Colonic mucosa (tissue), 4 donors: ENCODE measurements around the gene MBD5. TPM values are rescaled to one million over a fixed set of nuclear protein-coding genes. Genes with fewer than 3 reads are reported as not detected.
A peak's percentile ranks its signal among the peaks of the same experiment; 100 is the strongest.

Experiments
- DNase-seq: peaks from one replicate; pipeline ENCODE4 v3.0.0-alpha.2; 2020
- H3K27ac ChIP-seq: fragments of 200-600 bp; one replicate; pipeline ENCODE4 v1.8.0; 2021
- H3K27me3 ChIP-seq: fragments of 200-600 bp; one replicate; pipeline ENCODE4 v1.8.0; 2021
- H3K36me3 ChIP-seq: fragments of 200-600 bp; one replicate; pipeline ENCODE4 v1.8.0; 2021
- H3K4me1 ChIP-seq: fragments of 200-600 bp; one replicate; pipeline ENCODE4 v1.8.0; 2021; ENCODE audit warnings: mild to moderate bottlenecking
- H3K4me3 ChIP-seq: fragments of 200-600 bp; one replicate; pipeline ENCODE4 v1.8.0; 2021
- H3K9ac ChIP-seq, 2 donors: one replicate each; pipeline ENCODE4 v1.7.0; 2013; ENCODE audit warnings: control low read depth in 2 of 2, low read depth in 2 of 2, low read length in 2 of 2
- H3K9me3 ChIP-seq: fragments of 200-600 bp; one replicate; pipeline ENCODE4 v1.8.0; 2021
- intact Hi-C: fragments of 100-400 bp; cut with DNase I; formaldehyde crosslinking; loops from one replicate; pipeline ENCODE4 v1.14.1; 2022
- total RNA-seq, 2 donors: library from RNA; stranded (reverse); fragmentation: NEBNext Ultra II Directional in 1 of 2; extraction: Animal tissue kit (Norgen Biotek cat#: 25700) in 1 of 2; gene quantifications; one replicate each; pipeline ENCODE4 v1.2.1, GENCODE V29; 2021
- TF ChIP-seq, protein P1 (sequence below): fragments of 200-600 bp; IDR thresholded peaks from one replicate; pipeline ENCODE4 v1.8.0; 2022; ENCODE audit warnings: antibody characterized with exemption, mild to moderate bottlenecking
- donor health status: healthy.
- donor health status: DM: no; HTN: no; CAD: no.
- donor health status: DM: no; HTN: no; CAD: no.

The MBD5 gene
- total RNA-seq, 2 donors from 2014 or later: 26.7 to 29.6 TPM

DNA sequence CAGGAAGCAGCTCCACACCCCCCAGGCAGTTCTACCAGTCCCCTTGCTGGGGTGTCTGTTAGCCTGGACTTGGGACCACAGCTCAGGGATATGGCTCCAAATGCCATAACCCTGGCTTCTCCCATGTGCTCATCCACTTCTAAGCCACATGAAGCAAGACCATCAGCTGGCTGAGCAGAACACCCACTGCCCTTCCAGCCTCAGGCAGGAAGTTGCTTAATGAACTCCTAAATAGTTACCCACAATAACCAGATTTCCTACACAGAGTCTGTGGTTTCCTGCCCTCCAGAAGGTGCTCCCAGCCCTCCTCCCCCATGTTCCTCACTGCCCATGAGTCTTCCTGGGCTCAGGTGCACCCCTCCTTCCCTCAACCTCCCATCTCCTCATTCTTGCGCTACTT, 525.4 kb downstream of the MBD5 start:
- TF ChIP-seq, protein P1, sequence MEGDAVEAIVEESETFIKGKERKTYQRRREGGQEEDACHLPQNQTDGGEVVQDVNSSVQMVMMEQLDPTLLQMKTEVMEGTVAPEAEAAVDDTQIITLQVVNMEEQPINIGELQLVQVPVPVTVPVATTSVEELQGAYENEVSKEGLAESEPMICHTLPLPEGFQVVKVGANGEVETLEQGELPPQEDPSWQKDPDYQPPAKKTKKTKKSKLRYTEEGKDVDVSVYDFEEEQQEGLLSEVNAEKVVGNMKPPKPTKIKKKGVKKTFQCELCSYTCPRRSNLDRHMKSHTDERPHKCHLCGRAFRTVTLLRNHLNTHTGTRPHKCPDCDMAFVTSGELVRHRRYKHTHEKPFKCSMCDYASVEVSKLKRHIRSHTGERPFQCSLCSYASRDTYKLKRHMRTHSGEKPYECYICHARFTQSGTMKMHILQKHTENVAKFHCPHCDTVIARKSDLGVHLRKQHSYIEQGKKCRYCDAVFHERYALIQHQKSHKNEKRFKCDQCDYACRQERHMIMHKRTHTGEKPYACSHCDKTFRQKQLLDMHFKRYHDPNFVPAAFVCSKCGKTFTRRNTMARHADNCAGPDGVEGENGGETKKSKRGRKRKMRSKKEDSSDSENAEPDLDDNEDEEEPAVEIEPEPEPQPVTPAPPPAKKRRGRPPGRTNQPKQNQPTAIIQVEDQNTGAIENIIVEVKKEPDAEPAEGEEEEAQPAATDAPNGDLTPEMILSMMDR: no peak
- no peaks in the 10 kb centered on the region for H3K9me3 ChIP-seq
- no peak overlapping the region for H3K4me3 ChIP-seq

GRCh38 chr2:148548716-148549400, 528.0 kb downstream of the MBD5 start:
- H3K9me3 ChIP-seq: no peaks in the 10 kb centered on the region
- no peaks in the 10 kb centered on the region for H3K27me3 ChIP-seq
- no peak overlapping the region for H3K4me3 ChIP-seq
- no peaks in the 10 kb centered on the region for H3K4me1 ChIP-seq
- no peak overlapping the region for H3K27ac ChIP-seq
- TF ChIP-seq, protein P1: no peak
- DNase-seq: no peak
- intact Hi-C loops: no loop called here
- H3K36me3 ChIP-seq: no peaks in the 10 kb centered on the region
- no peak overlapping the region for H3K9ac ChIP-seq

More for the DNA sequence above, 525.4 kb downstream of the MBD5 start:
- no peaks in the 10 kb centered on the region for H3K36me3 ChIP-seq
- H3K27me3 ChIP-seq: no peaks in the 10 kb centered on the region
- H3K9ac ChIP-seq: no peak overlapping the region
- no peak for DNase-seq
- H3K4me1 ChIP-seq: no peaks in the 10 kb centered on the region
- H3K27ac ChIP-seq: no peak overlapping the region
- intact Hi-C loops: no loop called here

DNA sequence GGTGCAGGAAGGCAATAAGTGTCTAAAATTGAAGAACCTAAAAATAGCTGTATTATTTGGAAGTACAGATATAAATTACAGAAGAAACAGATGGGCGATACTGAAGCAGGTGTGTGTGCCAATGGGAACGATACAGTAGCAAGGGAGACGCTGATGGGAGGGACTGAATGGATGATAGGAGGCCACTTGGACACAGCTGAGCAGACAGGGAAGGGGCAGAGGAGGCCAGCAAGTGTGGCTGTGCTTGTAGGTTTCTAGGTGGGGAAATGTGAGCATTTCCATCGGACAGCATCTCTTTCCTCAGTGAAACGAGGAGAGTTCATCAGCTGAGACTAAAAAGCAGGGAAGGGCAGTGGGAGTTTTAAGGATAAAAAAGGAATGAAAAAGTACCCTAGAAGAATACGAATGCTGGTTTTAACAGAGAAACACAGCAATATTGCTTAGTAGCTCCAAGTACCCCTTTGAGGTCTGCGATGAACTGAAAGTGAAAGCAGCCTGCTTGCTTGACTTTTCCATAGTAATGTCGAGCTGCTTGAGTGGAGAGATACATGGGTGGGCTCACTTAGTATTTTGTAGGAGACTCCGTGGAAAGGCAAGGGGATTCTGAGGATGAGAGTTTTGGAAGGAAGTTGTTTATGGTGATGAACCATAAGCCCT, 531.9 kb downstream of the MBD5 start:
- Histone ChIP-seq H3K9ac (no peak overlapping the region), H3K9me3 (no peaks in the 10 kb centered on the region), H3K27ac (no peak overlapping the region), H3K36me3 (no peaks in the 10 kb centered on the region), H3K4me3 (peak overlapping the region; percentile 14), H3K27me3 (no peaks in the 10 kb centered on the region), H3K4me1 (no peaks in the 10 kb centered on the region)
- intact Hi-C loops: no loop called here
- TF ChIP-seq, protein P1: no peak
- no peak for DNase-seq

DNA sequence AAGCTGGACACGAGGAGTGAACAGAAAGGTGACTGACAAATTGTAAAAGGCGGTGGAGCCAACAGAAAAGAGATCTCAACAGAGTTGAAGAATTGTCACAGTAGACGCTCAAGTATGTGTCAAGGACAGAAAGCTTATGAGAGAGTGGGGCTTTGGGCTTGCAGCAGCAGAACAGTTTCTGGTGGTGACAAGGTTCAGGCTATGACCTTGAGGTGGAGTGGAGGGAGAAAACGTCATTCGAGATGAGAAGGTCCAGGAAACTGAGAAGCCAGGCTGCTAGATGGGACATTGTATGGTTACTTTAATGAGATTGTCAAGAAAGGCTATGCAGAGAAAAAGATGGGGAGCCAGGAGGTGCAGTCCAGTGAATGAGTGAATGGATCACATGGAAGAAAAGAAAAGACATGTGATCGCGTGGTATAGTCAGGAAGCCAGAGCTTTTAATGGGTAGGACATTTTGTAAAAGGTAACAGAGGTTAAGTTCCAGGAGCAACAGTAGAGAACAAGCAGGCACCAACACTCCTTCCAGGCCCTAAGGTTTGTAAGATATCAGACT, 532.5 kb downstream of the MBD5 start:
- H3K4me1 ChIP-seq: no peaks in the 10 kb centered on the region
- H3K4me3 ChIP-seq: peak overlapping the region; percentile 14
- no peaks in the 10 kb centered on the region for H3K9me3 ChIP-seq
- intact Hi-C loops: no loop called here
- no peak overlapping the region for H3K9ac ChIP-seq
- TF ChIP-seq, protein P1: no peak
- DNase-seq: no peak
- no peak overlapping the region for H3K27ac ChIP-seq
- no peaks in the 10 kb centered on the region for H3K36me3 ChIP-seq
- no peaks in the 10 kb centered on the region for H3K27me3 ChIP-seq

DNA sequence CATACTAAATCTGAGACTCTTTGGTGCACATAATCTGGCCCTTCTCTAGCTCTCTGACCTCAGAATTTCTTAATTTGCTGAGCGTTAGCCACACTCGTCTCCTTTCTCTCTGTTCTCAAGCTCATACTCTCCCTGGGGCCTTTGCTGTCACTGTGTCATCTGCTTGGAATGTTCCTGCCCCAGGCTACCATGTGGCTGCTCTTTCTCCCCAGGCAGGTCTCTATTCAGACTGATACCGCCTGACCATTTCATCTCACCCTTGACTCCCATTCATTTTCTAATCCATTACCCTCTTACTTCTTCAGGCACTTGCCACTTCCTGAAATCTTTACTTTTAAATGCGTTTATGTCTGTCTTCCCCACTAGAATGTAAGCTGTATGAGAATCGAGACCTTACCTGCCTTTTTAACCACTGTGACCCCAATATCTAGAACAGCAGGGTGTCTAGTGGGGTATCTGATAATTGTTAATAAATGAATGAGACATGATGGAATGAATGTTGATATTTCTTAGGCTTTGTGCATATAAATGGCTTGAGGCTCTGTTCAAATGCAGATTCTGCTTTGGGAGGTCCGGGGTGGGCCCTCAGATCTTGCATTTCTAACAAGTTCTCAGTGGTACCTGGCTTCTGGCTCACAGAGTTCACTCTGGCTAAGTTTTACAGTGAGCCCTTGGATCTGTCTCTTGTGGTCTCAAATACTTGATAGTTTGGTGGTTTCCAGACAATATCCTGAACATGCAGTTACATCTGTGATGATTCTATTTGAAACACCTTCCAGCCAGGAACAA, 533.8 kb downstream of the MBD5 start:
- Histone ChIP-seq H3K9ac (no peak overlapping the region), H3K4me1 (no peaks in the 10 kb centered on the region), H3K27ac (no peak overlapping the region), H3K36me3 (no peaks in the 10 kb centered on the region), H3K4me3 (no peak overlapping the region), H3K9me3 (no peaks in the 10 kb centered on the region), H3K27me3 (no peaks in the 10 kb centered on the region)
- TF ChIP-seq, protein P1: no peak
- intact Hi-C loops: no loop called here
- no peak for DNase-seq
